HG03135 (cell line): ENCODE results near the gene HTR3E.
"Not testable (repeated sequence)": the region's sequence is repeated elsewhere in the genome, so short reads cannot be mapped to it uniquely, and the experiment has no call there.

Experiments used
- ATAC-seq: cut with Tn5 transposase; IDR thresholded peaks from one replicate; pipeline ENCODE4 v1.9.1; 2021; ENCODE audit warnings: mild to moderate bottlenecking, moderate library complexity; ENCODE audit not compliant: unreplicated experiment

Gene HTR3E

GRCh38 chr3:184096811-184097383 is at the start of gene HTR3E:
Gene HTR3E, plus strand, starts transcription at chr3:184097064. Its CDS starts 466 bp downstream, at chr3:184097530.
- no peak for ATAC-seq

DNA sequence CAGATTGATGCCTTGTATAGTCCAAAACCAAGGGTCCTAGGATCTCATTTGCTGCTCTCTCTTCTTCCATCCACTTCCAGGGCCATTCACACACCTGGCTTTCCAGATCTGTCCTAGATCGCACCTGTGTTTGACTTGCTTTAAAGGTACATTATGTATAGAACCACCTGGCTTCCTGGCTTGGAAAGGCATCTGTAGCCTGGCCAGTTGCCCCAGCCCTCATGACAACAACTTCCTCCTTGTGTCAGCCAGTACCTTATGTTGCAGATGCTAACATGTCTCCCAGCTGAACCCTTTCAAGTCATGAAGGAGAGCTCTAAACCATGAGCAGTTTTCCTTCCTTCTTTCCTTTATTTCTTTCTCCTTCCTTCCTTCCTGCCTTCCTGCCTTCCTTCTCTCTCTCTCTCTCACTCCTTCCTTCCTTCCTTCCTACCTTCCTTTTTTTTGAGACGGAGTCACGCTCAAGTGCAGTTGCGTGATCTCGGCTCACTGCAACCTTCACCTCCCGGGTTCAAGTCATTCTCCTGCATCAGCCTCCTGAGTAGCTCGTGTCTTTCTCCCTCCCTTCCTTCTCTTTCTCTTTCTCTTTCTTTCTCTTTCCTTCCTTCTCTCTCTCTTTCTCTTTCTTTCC is 46.5 kb upstream of the HTR3E start:
- ATAC-seq, result no peak

GRCh38 chr3:184052767-184053166 is 44.1 kb upstream of the HTR3E start, which contains the start of gene HTR3C:
Gene HTR3C, plus strand, starts transcription at chr3:184053047. Its CDS starts 34 bp downstream, at chr3:184053081.
- ATAC-seq, result no peak

GRCh38 chr3:184058029-184058428 is 38.8 kb upstream of the HTR3E start:
- no peak for ATAC-seq

DNA sequence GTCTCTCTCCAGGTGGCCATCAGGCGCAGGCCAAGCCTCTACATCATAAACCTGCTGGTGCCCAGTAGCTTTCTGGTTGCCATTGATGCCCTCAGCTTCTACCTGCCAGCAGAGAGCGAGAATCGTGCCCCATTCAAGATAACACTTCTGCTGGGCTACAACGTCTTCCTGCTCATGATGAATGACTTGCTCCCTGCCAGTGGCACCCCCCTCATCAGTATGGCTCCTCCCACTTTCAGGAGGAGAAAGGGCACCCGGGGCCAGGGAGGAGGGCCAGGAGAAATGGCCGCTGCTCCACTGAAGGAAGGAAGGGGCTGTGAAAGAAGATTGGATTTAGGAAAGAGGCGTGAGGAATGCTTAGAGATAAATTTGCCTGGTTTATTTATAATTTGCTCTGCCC is 37.4 kb upstream of the HTR3E start:
- ATAC-seq, result no peak

GRCh38 chr3:184062637-184063036 is 34.2 kb upstream of the HTR3E start:
- no peak for ATAC-seq

DNA sequence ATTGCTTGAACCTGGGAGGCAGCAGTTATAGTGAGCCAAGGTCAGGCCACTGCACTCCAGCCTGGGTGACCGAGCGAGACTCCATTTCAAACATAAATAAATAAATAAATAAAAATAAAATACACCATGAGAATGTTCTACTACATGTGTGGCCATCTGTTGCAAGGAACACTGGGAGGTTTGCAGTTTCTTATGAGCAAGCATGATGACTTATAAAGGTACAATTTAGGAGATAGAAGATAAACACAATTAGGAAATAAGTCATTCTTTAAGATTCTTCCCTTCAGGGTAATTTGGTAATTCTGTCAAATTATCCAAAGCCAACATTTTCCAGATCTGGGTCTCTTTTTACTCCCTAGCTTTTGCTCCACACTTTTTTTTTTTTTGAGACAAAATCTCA is 30.7 kb upstream of the HTR3E start:
- ATAC-seq, result no peak

DNA sequence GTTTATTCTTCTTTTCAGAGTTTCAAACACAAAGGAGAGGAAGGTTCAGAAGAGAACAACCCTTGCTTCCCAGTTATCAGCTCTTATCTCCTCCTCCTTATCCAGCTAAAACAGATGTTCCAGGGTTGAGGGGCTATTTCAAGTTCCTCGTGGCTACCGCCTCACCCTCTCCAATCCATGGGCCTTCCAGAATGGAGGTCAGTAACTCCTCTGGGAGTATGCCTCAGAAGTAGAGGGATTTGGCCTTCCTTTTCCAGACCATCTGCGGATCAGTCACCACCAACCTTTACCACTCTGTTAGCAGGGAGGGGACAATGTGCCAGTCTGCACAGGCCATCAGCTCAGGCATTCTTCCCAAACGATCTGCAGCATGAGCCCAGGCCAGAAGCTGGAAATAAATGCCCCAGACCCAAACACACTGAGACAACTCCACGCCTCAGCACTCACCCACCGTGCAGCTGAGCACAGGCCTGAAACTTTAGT is 29.2 kb upstream of the HTR3E start:
- ATAC-seq, result no peak

DNA sequence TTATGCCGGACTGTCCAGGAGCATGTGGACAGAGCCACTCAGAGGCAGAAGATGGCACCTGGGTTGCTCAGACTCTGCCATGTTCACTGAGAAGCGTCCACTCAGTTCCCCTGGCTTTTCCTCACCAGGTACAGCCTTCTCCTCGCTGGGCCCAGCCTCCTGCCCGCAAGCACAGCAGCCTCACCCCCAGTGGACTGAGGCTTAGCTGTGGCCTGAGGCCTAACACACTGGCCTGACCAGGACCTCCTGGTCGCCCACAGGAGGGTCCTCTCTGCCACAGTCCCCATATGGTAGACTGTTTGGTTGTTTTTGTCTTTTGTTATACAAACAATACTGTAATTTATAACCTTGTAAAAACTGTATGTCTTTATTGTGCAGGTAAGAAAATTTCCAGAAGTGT is 28.5 kb upstream of the HTR3E start:
- ATAC-seq, result no peak

DNA sequence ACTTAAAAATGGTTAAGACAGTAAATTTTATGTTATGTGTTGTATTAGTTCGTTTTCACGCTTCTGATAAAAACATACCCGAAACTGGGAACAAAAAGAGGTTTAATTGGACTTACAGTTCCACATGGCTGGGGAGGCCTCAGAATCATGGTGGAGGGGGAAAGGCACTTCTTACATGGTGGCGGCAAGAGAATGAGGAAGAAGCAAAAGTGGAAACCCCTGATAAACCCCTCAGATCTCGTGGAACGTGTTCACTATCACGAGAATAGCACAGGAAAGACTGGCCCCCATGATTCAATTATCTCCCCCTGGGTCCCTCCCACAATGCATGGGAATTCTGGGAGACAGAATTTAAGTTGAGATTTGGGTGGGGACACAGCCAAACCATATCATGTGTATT is 25.7 kb upstream of the HTR3E start:
- ATAC-seq, result not testable (repeated sequence)

DNA sequence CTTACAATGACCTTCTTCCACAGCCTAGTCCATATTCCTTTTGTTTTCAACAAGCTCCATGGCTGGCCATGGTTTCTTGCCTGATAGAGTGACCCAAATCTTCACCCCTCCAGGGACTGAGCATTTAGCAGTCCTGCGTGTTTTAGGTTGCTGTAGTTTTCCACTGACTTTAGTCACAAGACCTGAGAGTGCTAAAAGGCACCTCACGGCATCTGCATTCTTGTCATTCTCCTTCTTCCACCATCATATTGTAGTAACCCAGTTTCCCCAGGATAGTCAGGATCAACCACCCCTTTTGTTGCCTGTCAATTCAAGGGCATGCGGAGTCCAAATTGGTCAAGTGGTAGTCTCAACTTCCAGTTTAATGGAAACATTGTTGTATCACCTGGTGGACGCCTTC is 23.2 kb upstream of the HTR3E start:
- no peak for ATAC-seq

DNA sequence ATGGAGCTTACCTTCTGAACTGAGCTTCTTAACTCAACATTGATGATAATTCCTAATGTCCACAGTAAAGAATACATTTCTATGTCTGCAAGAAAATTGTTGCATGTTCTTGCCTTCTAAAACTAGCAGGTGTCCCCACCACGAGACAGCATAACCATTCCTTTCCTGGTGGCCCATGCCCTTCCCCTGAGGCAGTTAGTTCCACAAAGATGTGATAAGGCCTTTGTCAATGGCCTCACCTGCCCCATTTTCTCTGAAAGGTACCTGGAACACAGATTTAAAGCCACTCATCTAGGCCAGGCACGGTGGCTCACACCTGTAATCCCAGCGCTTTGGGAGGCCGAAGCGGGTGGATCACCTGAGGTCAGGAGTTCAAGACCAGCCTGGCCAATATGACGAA is 21.0 kb upstream of the HTR3E start:
- no peak for ATAC-seq

DNA sequence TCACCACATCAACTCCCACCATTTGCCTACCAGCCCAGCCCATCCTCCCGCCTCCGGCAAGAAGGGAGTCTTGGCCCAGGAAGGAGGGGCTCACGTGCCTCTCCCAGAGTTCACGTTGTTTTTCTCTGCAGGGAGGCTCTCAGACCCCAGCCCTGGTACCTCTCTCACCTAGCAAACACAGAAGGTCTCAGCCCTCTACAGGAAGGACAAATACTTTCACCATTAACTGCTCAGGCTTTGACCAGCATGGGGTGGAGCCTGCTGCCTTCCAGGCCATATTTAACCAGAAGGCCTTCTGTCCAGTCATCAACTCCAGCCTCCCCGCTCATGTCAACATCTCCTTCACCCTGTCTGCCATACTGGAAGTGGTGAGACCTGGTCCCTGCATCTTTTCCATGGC is 19.0 kb upstream of the HTR3E start:
- no peak for ATAC-seq

GRCh38 chr3:184078851-184079250 is 18.0 kb upstream of the HTR3E start:
- no peak for ATAC-seq

DNA sequence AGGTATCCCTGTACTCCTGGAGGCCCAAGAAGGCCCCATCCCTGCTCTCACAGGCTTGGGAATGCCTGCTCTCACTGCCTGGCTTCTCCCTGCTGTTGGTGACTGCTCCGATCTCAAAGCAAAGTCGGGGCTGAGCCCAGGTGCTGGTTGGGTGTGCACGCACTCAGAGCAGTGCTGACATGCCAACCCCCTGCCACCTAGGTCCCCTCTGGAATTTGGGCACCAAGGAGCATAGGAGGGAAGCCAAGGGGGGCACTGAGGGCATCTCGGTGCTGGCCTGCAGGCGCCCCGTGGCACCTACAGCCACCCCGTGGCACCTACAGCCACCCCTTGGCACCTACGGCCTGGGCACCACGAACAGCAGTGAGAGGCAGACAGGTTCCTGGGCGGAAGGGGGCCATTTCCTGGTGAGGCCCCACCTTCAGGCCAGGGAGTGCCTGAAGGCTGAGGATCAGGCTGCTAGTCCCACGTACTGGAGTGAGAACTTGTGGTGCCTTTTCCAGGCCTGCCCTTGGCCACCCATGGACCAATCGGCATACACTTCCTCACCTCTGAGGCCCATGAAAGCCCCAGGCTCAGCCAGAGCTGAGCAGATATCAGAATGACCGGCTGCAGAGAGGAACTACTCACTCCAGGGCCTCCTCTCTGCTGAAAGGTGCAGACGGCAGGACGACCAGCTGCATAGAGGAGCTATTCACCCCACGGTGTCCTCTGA is 15.6 kb upstream of the HTR3E start:
- ATAC-seq, result no peak

DNA sequence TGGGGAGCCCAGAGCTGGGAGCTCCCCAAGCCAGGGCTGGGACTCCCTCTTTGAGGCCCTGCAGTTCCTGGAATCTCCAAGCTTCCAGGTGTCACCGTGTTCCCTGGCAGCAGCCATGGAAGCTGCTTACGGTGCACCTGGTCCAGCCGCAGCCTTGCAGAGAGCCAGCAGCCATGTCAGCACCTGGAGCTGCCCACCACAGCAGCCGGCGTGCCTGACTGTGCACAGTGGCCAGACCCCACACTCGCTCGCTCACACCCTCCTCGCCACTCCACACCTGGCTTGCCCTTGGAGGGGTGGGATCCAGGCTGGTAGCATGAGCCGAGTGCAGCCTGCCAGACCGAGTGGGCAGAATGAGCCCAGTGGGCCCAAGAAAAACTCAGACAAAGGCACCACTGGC is 14.8 kb upstream of the HTR3E start:
- ATAC-seq, result no peak

- ATAC-seq, result no peak
Measured at GRCh38 chr3:184082465-184082864, 14.4 kb upstream of the HTR3E start.

- no peak for ATAC-seq
Measured at GRCh38 chr3:184085389-184085852, 11.4 kb upstream of the HTR3E start.

DNA sequence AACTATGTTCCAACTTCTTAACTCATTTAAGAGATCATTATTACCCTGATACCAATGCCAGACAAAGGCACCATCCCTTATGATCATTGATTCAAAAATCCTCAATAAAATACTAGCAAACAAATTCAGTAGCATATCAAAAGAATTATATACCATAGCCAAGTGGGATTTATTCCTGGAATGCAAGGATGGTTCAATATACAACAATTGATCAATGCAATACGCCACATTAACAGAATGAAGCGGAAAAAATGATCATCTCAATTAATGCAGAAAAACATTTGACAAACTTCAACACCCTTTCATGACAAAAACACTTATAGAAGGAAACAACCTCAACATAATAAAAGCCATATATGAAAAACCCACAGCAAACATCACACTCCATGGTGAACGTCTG is 4.7 kb upstream of the HTR3E start:
- ATAC-seq, result no peak

- ATAC-seq, result no peak
Measured at GRCh38 chr3:184097556-184097955, 692 bp downstream of the HTR3E start.

DNA sequence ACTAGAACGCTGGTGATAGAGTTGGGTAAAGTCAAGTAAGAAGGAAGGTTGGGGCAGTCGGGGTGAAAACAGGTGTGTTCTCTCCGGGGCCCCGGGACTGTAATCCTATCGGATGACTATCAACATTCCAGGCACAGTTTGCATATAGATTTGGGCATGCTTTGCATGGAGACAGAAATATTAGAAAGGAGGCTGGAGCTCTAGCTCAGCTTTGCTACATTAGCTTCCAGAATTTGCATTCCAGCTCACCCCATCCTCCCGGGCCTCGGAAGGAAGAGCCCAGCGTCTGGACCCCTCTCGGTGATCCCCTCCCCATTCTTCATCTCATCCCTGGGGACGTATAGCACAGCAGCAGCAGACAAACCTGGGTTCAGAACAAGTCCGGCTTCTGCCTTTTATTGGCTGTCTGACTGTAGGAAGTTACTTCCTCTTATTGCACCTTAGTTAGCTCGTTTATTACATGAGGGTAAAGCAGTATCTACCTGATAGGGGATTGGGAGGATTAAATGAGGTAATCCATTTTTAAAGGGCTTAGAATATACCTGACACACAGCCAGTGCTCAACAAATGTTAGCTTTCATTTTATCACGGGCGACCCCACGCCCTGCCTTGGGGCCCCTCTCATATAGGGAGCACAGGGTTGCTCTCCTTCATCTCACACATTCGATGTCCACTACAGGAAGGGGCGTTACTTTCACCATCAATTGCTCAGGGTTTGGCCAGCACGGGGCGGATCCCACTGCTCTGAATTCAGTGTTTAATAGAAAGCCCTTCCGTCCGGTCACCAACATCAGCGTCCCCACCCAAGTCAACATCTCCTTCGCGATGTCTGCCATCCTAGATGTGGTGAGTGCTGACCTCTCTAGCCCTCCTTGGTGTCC is 3.2 kb downstream of the HTR3E start:
- no peak for ATAC-seq
